PC-3 (cell line): ENCODE results near the gene DNASE1L2. TPM values are rescaled to one million over a fixed set of nuclear protein-coding genes. Genes with fewer than 3 reads are reported as not detected.

Experiments
- ATAC-seq: fragments of 200-7000 bp; cut with Tn5 transposase; 2 replicates; pipeline ENCODE4 v1.9.1; 2020; ENCODE audit warnings: mild to moderate bottlenecking, moderate library complexity
- BruUV-seq: library from RNA; stranded (reverse); fragments of 400-500 nt; replicated peaks from 2 replicates; lab custom pipeline; 2021; lab: Mats Ljungman, UMichigan
- CTCF ChIA-PET: fragments of 300-600 bp; sonication (Branson Sonifier 250); formaldehyde crosslinking; loops from one replicate; lab custom pipeline; 2022; ENCODE audit warnings: antibody characterized with exemption; lab: Charles Lee
- POLR2A ChIA-PET: fragments of 300-600 bp; sonication (Branson Sonifier 250); formaldehyde crosslinking; loops from one replicate; lab custom pipeline; 2022; ENCODE audit warnings: antibody characterized with exemption; ENCODE audit not compliant: unreplicated experiment; lab: Charles Lee
- DNase-seq: peaks from one replicate; pipeline ENCODE4 v3.0.0-alpha.2; 2015
- H2AFZ ChIP-seq: fragments of 300-600 bp; sonication (generic); 2 replicates; pipeline ENCODE4 v1.6.0; 2016; ENCODE audit warnings: antibody characterized with exemption, low read length
- H3F3A ChIP-seq: fragments of 300-600 bp; sonication (generic); one replicate; pipeline ENCODE4 v1.6.0; 2017; ENCODE audit warnings: antibody characterized with exemption, low read length, control low read depth, mild to moderate bottlenecking; ENCODE audit not compliant: unreplicated experiment
- H3K27ac ChIP-seq: fragments of 300-600 bp; sonication (generic); 2 replicates; pipeline ENCODE4 v1.5.1; 2016; ENCODE audit warnings: mild to moderate bottlenecking, low read length
- H3K27me3 ChIP-seq: fragments of 300-600 bp; sonication (generic); 2 replicates; pipeline ENCODE4 v1.6.1; 2016; ENCODE audit warnings: low read length, mixed read lengths
- H3K36me3 ChIP-seq: fragments of 300-600 bp; sonication (generic); 2 replicates; pipeline ENCODE4 v1.6.1; 2016; ENCODE audit warnings: low read depth, mixed run types, low read length, mixed read lengths
- H3K4me1 ChIP-seq: fragments of 300-600 bp; sonication (generic); 2 replicates; pipeline ENCODE4 v1.5.1; 2016; ENCODE audit warnings: low read length; ENCODE audit not compliant: insufficient read depth
- H3K4me2 ChIP-seq: fragments of 300-600 bp; sonication (generic); 2 replicates; pipeline ENCODE4 v1.6.0; 2016; ENCODE audit warnings: low read length
- H3K4me3 ChIP-seq: fragments of 300-600 bp; sonication (generic); 2 replicates; pipeline ENCODE4 v1.5.1; 2016; ENCODE audit warnings: mild to moderate bottlenecking, low read length, mixed read lengths
- H3K79me2 ChIP-seq: fragments of 300-600 bp; sonication (generic); 2 replicates; pipeline ENCODE4 v1.6.1; 2017; ENCODE audit warnings: low read length, mixed read lengths
- H3K9ac ChIP-seq: fragments of 300-600 bp; sonication (generic); 2 replicates; pipeline ENCODE4 v1.6.0; 2016; ENCODE audit warnings: mild to moderate bottlenecking, low read length
- H3K9me2 ChIP-seq: fragments of 300-600 bp; sonication (generic); replicated peaks from 2 replicates; pipeline ENCODE4 v1.6.1; 2016; ENCODE audit warnings: mixed run types, low read length, mixed read lengths
- H3K9me3 ChIP-seq: fragments of 300-600 bp; sonication (generic); 2 replicates; pipeline ENCODE4 v1.6.1; 2016; ENCODE audit warnings: low read length, mixed read lengths
- H4K20me1 ChIP-seq: fragments of 300-600 bp; sonication (generic); 2 replicates; pipeline ENCODE4 v1.6.1; 2016; ENCODE audit warnings: low read length, mixed read lengths
- CTCF ChIP-seq: fragments of 300-600 bp; sonication (generic); conservative IDR thresholded peaks from 2 replicates; pipeline ENCODE4 v1.5.1; 2017; ENCODE audit warnings: antibody characterized with exemption, low read depth, mild to moderate bottlenecking, low read length
- EZH2 ChIP-seq: fragments of 300-600 bp; sonication (generic); IDR thresholded peaks from one replicate; pipeline ENCODE4 v1.6.1; 2017; ENCODE audit warnings: antibody characterized with exemption, mild to moderate bottlenecking, low read length; ENCODE audit not compliant: unreplicated experiment
- EZH2phosphoT487 ChIP-seq: fragments of 300-600 bp; sonication (generic); IDR thresholded peaks from 2 replicates; pipeline ENCODE4 v1.6.1; 2018; ENCODE audit warnings: mild to moderate bottlenecking, antibody characterized with exemption, low read length, borderline replicate concordance
- intact Hi-C: fragments of 100-400 bp; cut with micrococcal nuclease; formaldehyde crosslinking; loops from 2 replicates; pipeline ENCODE4 v1.9.0; 2023
- total RNA-seq: library from RNA; depleted of rRNA; stranded (reverse); fragments of >200 nt; gene quantifications from 2 replicates; pipeline ENCODE4 v1.2.3, GENCODE V29; 2014

The DNASE1L2 gene
- total RNA-seq, 1 experiment from 2014 or later: 2.7 TPM

- H3K4me3 ChIP-seq: peak overlapping the region; percentile 85; the same call in 1 of the 2 replicates
These were observed 29.3 kb upstream of the DNASE1L2 start for GRCh38 chr16:2206780-2207433.

GRCh38 chr16:2207872-2208271 lies 28.4 kb upstream of the DNASE1L2 start:
- 0 out of 2 replicates have a peak, but pooled peaks cover 4% of the 10 kb centered on the region for H4K20me1 ChIP-seq
- no peak for TF ChIP-seq EZH2phosphoT487
- no peak for TF ChIP-seq EZH2
- no peak for TF ChIP-seq CTCF
- H3K36me3 ChIP-seq: no peaks in the 10 kb centered on the region
- H3K27ac ChIP-seq: no peak overlapping the region
- no peak overlapping the region for H2AFZ ChIP-seq
- CTCF ChIA-PET: no interaction called here
- intact Hi-C loops: no loop called here
- BruUV-seq: no TSS peak
- H3K4me2 ChIP-seq: no peak overlapping the region
- H3K9ac ChIP-seq: no peak overlapping the region
- H3K4me3 ChIP-seq: no peak overlapping the region
- no peaks in the 10 kb centered on the region for H3F3A ChIP-seq
- POLR2A ChIA-PET: no interaction called here
- DNase-seq (no peak), ATAC-seq (no peak)
- peaks cover 26% of the 10 kb centered on the region for H3K4me1 ChIP-seq
- no peaks in the 10 kb centered on the region for H3K9me3 ChIP-seq
- H3K27me3 ChIP-seq: no peaks in the 10 kb centered on the region
- H3K79me2 ChIP-seq: peaks cover 37% of the 10 kb centered on the region
- H3K9me2 ChIP-seq: no peaks in the 10 kb centered on the region

More at GRCh38 chr16:2206780-2207433, 29.3 kb upstream of the DNASE1L2 start:
- Histone ChIP-seq H3K4me2 (peak overlapping the region; percentile 96), H3K27me3 (no peaks in the 10 kb centered on the region), H3K9ac (no peak overlapping the region), H2AFZ (no peak overlapping the region), H3K9me3 (no peaks in the 10 kb centered on the region), H3K4me1 (peaks cover 16% of the 10 kb centered on the region), H3K9me2 (no peaks in the 10 kb centered on the region), H3K27ac (no peak overlapping the region), H3K36me3 (no peaks in the 10 kb centered on the region), H3F3A (no peaks in the 10 kb centered on the region), H3K79me2 (peaks cover 28% of the 10 kb centered on the region), H4K20me1 (no peaks in the 10 kb centered on the region)
- intact Hi-C loops: no loop called here
- CTCF ChIA-PET: interaction anchor here (0.5 kb wide), 1 partner anchor 11 kb away, joined by 4 read pairs; no protein-coding TSS in a partner anchor
- POLR2A ChIA-PET: no interaction called here
- ATAC-seq (no peak), DNase-seq (no peak)
- BruUV-seq: no TSS peak
- TF ChIP-seq EZH2phosphoT487 (no peak), EZH2 (no peak), CTCF (no peak)

- H3K27me3 ChIP-seq: no peaks in the 10 kb centered on the region
- ATAC-seq (no peak), DNase-seq (no peak)
- intact Hi-C loops: no loop called here
- no peak overlapping the region for H3K27ac ChIP-seq
- H3K36me3 ChIP-seq: no peaks in the 10 kb centered on the region
- no peaks in the 10 kb centered on the region for H3K9me3 ChIP-seq
- ChIA-PET POLR2A (no interaction called here), CTCF (no interaction called here)
- H2AFZ ChIP-seq: no peak overlapping the region
- peaks cover 8% of the 10 kb centered on the region; the same call in 1 of the 2 replicates for H4K20me1 ChIP-seq
- TF ChIP-seq EZH2phosphoT487: no peak
- no peak for TF ChIP-seq CTCF
- TF ChIP-seq EZH2: no peak
- H3K9me2 ChIP-seq: no peaks in the 10 kb centered on the region
- peaks cover 27% of the 10 kb centered on the region for H3K4me1 ChIP-seq
- BruUV-seq: no TSS peak
- no peak overlapping the region for H3K4me3 ChIP-seq
- no peaks in the 10 kb centered on the region for H3F3A ChIP-seq
- H3K4me2 ChIP-seq: no peak overlapping the region
- no peak overlapping the region for H3K9ac ChIP-seq
- H3K79me2 ChIP-seq: peaks cover 41% of the 10 kb centered on the region
These were observed 27.9 kb upstream of the DNASE1L2 start for GRCh38 chr16:2208308-2208707.
